ENCODE measurements around the gene CYSRT1. TPM values are rescaled to one million over a fixed set of nuclear protein-coding genes. Genes with fewer than 3 reads are reported as not detected.

Gene CYSRT1
- total RNA-seq, 1 experiment from 2014 or later: 1.7 TPM

- intact Hi-C loops (cut with micrococcal nuclease; ENCODE audit: unreplicated experiment): no loop called here
- peak within 1 kb of the TSS; percentile 89 for H3K4me3 ChIP-seq (ENCODE audit: low read depth, low read length)
- Mint-ChIP-seq H3K9me3 (ENCODE audit: unreplicated experiment) (no peaks in the 10 kb centered on the region), H3K4me1 (ENCODE audit: low read depth, unreplicated experiment) (peaks cover 12% of the 10 kb centered on the region), H3K27ac (ENCODE audit: unreplicated experiment) (peak within 1 kb of the TSS; percentile 94), H3K36me3 (ENCODE audit: insufficient read depth, unreplicated experiment) (peaks cover 46% of the 10 kb centered on the region), H3K4me3 (ENCODE audit: unreplicated experiment) (peak within 1 kb of the TSS; percentile 92), H3K27me3 (ENCODE audit: insufficient read depth, unreplicated experiment) (no peaks in the 10 kb centered on the region)
- ChIA-PET CTCF (no interaction called here), POLR2A (interaction anchor here (0.6 to 1.1 kb wide), 4 partner anchors 13 to 61 kb away, joined by 3 to 4 read pairs (median 3); no protein-coding TSS in a partner anchor)
- no peaks in the 10 kb centered on the region for H3K9me3 ChIP-seq
- peaks cover 19% of the 10 kb centered on the region for H3K4me1 ChIP-seq
- H3K36me3 ChIP-seq (ENCODE audit: control insufficient read depth, insufficient read depth, low read length): no peaks in the 10 kb centered on the region; the same call in 1 of the 2 replicates
- no peak for TF ChIP-seq CTCF (IDR thresholded peaks at IDR 0.05; ENCODE audit: insufficient read depth in 1 of 2, low read depth in 1 of 2, low read length in 1 of 2, severe bottlenecking in 1 of 2, unreplicated experiment in 1 of 2)
- DNase-seq: peak; percentile 88 to 91
- BruUV-seq (replicated peaks): no TSS peak
- H3K27me3 ChIP-seq (replicated peaks; ENCODE audit: control insufficient read depth, insufficient read depth, low read length): no peaks in the 10 kb centered on the region
Measured at GRCh38 chr9:137205126-137206069, 19.6 kb upstream of the CYSRT1 start, which contains the start of the genes NDOR1 and TMEM203. Gene NDOR1 (plus strand): TSS chr9:137205700. CDS start chr9:137205778, 78 bp downstream. Gene TMEM203 (minus strand): TSS chr9:137205648. CDS start chr9:137205414, 234 bp downstream.

DNA sequence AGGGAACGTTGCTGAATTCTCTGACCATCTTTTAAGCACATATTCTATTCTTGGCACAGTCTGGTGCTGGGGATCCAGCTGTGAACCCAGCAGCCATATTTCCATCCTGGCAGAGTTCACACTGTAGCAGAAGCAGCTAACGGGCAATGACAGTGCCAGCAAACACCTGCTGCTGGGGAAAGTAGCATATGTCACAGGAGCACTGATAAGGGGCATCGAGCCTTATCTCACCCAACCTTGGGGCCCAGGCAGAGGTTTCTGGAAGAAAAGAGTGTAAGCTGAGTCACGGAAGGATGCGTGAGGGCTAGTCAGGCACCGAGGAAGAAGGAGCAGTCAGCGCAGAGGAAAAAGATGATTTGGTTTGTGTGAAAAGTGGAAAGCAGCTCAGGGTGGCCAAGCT lies 18.4 kb upstream of the CYSRT1 start:
- peaks cover 17% of the 10 kb centered on the region for H3K4me1 ChIP-seq
- Mint-ChIP-seq H3K4me3 (ENCODE audit: unreplicated experiment) (peak overlapping the region; percentile 92), H3K9me3 (ENCODE audit: unreplicated experiment) (no peaks in the 10 kb centered on the region), H3K4me1 (ENCODE audit: low read depth, unreplicated experiment) (peaks cover 12% of the 10 kb centered on the region), H3K27ac (ENCODE audit: unreplicated experiment) (peak overlapping the region; percentile 94), H3K36me3 (ENCODE audit: insufficient read depth, unreplicated experiment) (peaks cover 40% of the 10 kb centered on the region), H3K27me3 (ENCODE audit: insufficient read depth, unreplicated experiment) (no peaks in the 10 kb centered on the region)
- BruUV-seq (replicated peaks): no TSS peak
- no peak for TF ChIP-seq CTCF (IDR thresholded peaks at IDR 0.05; ENCODE audit: insufficient read depth in 1 of 2, low read depth in 1 of 2, low read length in 1 of 2, severe bottlenecking in 1 of 2, unreplicated experiment in 1 of 2)
- no peaks in the 10 kb centered on the region for H3K27me3 ChIP-seq (replicated peaks; ENCODE audit: control insufficient read depth, insufficient read depth, low read length)
- intact Hi-C loops (cut with micrococcal nuclease; ENCODE audit: unreplicated experiment): no loop called here
- ChIA-PET POLR2A (no interaction called here), CTCF (no interaction called here)
- peak overlapping the region; percentile 89; the same call in 1 of the 2 replicates for H3K4me3 ChIP-seq (ENCODE audit: low read depth, low read length)
- H3K36me3 ChIP-seq (ENCODE audit: control insufficient read depth, insufficient read depth, low read length): no peaks in the 10 kb centered on the region; the same call in 1 of the 2 replicates
- DNase-seq: no peak
- no peaks in the 10 kb centered on the region for H3K9me3 ChIP-seq

DNA sequence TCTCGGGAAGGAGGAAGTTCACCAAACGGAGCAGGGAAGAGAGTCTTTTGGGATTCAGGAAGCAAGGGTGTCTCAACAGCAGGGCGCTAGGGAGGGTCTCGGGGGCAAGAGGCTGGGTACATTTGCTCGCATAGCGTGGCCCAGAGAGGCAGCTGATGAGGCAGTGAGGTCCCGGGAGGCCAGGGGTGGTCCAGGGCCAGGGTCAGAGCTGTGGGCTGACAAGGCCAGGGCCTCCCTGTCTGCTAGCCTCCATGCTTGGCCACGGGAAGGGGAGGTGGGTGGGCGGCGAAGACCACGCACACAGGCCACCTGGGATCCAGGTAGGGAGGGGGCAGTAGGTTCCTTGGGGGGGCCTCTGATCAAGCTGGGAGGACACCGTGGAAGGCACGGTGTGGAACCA lies 13.4 kb upstream of the CYSRT1 start:
- Histone ChIP-seq H3K9me3 (no peaks in the 10 kb centered on the region), H3K27me3 (replicated peaks; ENCODE audit: control insufficient read depth, insufficient read depth, low read length) (no peaks in the 10 kb centered on the region), H3K4me1 (peaks cover 4% of the 10 kb centered on the region; the same call in 1 of the 2 replicates), H3K36me3 (ENCODE audit: control insufficient read depth, insufficient read depth, low read length) (no peaks in the 10 kb centered on the region; the same call in 1 of the 2 replicates), H3K4me3 (ENCODE audit: low read depth, low read length) (no peak overlapping the region)
- Mint-ChIP-seq H3K36me3 (ENCODE audit: insufficient read depth, unreplicated experiment) (peaks cover 30% of the 10 kb centered on the region), H3K27ac (ENCODE audit: unreplicated experiment) (no peak overlapping the region), H3K27me3 (ENCODE audit: insufficient read depth, unreplicated experiment) (no peaks in the 10 kb centered on the region), H3K9me3 (ENCODE audit: unreplicated experiment) (no peaks in the 10 kb centered on the region), H3K4me1 (ENCODE audit: low read depth, unreplicated experiment) (peaks cover 9% of the 10 kb centered on the region), H3K4me3 (ENCODE audit: unreplicated experiment) (no peak overlapping the region)
- ChIA-PET POLR2A (no interaction called here), CTCF (no interaction called here)
- no TSS peak for BruUV-seq (replicated peaks)
- intact Hi-C loops (cut with micrococcal nuclease; ENCODE audit: unreplicated experiment): no loop called here
- no peak for DNase-seq
- TF ChIP-seq CTCF (IDR thresholded peaks at IDR 0.05; ENCODE audit: insufficient read depth in 1 of 2, low read depth in 1 of 2, low read length in 1 of 2, severe bottlenecking in 1 of 2, unreplicated experiment in 1 of 2): no peak
